HUES64 (cell line): ENCODE measurements around the gene JADE2.

Experiments
- H3K27ac ChIP-seq: 2 replicates; pipeline ENCODE4 v1.7.0; 2013; ENCODE audit warnings: low read depth, low read length, inconsistent platforms
- H3K27me3 ChIP-seq: 2 replicates; pipeline ENCODE4 v1.6.1; 2013; ENCODE audit warnings: mild to moderate bottlenecking, low read length; ENCODE audit not compliant: insufficient read depth
- H3K36me3 ChIP-seq: 2 replicates; pipeline ENCODE4 v1.6.1; 2013; ENCODE audit warnings: mild to moderate bottlenecking, low read length; ENCODE audit not compliant: insufficient read depth
- H3K4me1 ChIP-seq: 2 replicates; pipeline ENCODE4 v1.6.1; 2013; ENCODE audit warnings: mild to moderate bottlenecking, low read length, moderate library complexity; ENCODE audit not compliant: insufficient read depth
- H3K4me3 ChIP-seq: 2 replicates; pipeline ENCODE4 v1.5.1; 2013; ENCODE audit warnings: mild to moderate bottlenecking, low read length, moderate library complexity
- H3K9ac ChIP-seq: 2 replicates; pipeline ENCODE4 v1.6.1; 2013; ENCODE audit warnings: mild to moderate bottlenecking, low read depth, low read length
- H3K9me3 ChIP-seq: 2 replicates; pipeline ENCODE4 v1.6.1; 2013; ENCODE audit warnings: low read depth, low read length; ENCODE audit not compliant: insufficient read depth
- WGBS: fragments of 150-250, 120-280 bp; methylation state at CpG from one replicate; pipeline ENCODE4 v1.1.7; 2013; ENCODE audit warnings: missing lambda C conversion rate; 5-methylcytosine and 5-hydroxymethylcytosine counted together

The JADE2 gene

DNA sequence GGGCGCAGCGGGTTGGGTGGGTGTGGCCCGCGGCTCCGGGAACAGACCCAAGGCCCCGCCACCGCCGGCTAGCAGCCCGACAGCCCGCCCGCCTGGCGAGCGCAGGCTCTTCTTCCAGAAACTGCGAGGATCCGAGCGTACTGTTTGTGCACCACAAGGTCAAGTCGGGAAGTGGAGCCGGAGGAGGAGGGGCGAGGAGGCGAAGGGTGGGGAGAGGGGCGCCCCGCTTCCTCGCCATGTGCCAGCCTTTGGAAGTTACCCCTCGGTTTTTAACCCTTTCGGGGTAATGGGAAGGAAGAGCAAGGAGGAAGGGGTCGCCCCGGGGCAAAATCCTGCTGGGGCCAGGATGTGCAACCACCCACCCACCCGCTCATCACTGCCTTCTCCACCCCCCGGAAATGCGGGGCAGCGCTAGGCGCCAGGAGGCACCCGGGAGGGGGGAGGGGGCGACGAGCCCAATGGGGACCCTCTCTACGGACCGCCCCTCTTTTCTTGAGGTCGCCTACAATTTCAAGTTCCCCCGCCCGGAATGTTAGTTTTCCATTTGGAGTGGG lies 1.1 kb upstream of the JADE2 start:
- peak overlapping the region; percentile 88 for H3K4me3 ChIP-seq
- H3K27me3 ChIP-seq, result peaks cover 7% of the 10 kb centered on the region; the same call in 1 of the 2 replicates
- H3K9ac ChIP-seq, result peak overlapping the region; percentile 84
- 1% methylated on average over 37 of the region's 40 CpGs for WGBS
- H3K4me1 ChIP-seq, result peaks cover 22% of the 10 kb centered on the region
- H3K9me3 ChIP-seq, result no peaks in the 10 kb centered on the region
- H3K27ac ChIP-seq, result peak overlapping the region; percentile 98
- no peaks in the 10 kb centered on the region for H3K36me3 ChIP-seq

DNA sequence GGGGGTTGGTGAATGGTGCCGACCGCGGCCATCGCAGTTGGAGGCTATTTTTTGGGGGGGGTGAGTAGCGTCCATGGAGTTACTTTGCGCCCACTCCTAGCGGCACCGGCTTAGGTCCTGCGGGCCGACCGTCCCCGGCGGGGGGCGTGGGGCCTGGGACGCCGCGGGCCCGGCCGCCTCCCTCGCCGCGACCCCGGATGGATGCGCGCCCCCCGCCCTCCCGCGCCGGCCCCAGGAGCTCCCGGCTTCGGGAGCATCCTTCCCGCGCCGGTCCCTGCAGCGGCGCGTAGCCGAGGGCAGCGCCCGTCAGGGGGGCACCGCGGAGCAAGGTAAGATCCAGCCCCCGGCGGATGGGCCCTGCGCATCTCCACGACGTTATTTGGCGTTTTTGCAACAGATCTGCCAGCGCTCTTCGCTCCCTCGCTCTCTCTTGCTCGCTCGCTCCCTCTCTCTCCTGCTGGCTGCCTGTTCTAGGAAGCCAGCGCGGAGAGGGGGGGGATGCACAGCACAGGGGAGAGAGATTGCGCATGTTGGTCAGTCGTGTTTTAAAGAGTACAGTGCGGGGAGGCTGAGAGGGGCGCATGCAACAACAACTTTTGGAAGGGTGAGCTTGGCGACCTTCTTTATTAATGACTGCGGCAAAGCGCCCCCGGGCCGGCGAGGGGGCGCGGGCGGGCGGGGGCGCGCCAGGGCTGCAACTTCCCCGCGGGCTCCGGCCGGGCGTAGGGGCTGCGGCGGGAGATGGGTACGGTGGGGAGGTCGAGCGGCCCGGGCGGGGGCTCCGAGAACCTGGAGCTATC lies 413 bp downstream of the JADE2 start:
- Histone ChIP-seq H3K27ac (peak overlapping the region; percentile 98), H3K36me3 (no peaks in the 10 kb centered on the region), H3K4me1 (peaks cover 38% of the 10 kb centered on the region), H3K9ac (peak overlapping the region; percentile 83), H3K9me3 (no peaks in the 10 kb centered on the region), H3K27me3 (peaks cover 7% of the 10 kb centered on the region; the same call in 1 of the 2 replicates), H3K4me3 (peak overlapping the region; percentile 88)
- WGBS, result under 1% methylated on average over 84 of the region's 84 CpGs

DNA sequence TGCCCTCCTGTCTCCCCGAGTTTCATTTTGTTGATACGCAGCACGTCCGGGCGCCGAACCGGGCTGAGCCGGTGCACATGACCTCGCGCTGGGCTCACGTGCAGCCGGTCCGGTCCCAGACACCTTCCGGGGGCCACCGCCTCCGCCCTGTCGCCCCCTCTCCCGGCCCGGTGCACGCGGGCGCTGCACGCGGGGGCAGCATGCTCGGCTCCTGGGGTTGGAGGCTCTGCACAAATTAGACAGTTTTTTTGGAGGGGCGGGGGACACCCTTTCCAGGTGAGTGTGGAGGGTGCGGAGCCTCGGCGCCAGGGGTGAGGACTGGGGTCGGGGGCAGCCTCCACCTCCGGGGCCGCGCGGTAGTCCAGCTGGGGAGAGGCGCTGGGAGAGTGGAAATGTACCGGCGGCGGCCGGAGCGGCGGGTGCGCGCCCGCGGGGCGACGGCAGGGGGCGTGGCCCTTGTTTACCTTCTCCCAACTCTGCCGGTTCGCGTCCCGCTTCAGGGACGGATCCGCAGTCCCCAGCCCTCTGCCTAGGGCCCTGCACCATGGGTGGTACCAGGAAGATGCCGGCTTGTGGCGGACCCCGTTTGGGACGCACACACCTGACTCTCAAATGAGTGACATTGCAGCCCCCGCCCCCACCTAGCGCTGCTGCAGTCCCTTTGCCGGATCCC lies 1.1 kb downstream of the JADE2 start:
- H3K4me3 ChIP-seq, result peak overlapping the region; percentile 88
- H3K27ac ChIP-seq, result peak overlapping the region; percentile 98
- peaks cover 40% of the 10 kb centered on the region for H3K4me1 ChIP-seq
- WGBS, result under 1% methylated on average over 61 of the region's 61 CpGs
- no peaks in the 10 kb centered on the region for H3K9me3 ChIP-seq
- no peaks in the 10 kb centered on the region for H3K36me3 ChIP-seq
- peak overlapping the region; percentile 83 for H3K9ac ChIP-seq
- peaks cover 7% of the 10 kb centered on the region; the same call in 1 of the 2 replicates for H3K27me3 ChIP-seq

DNA sequence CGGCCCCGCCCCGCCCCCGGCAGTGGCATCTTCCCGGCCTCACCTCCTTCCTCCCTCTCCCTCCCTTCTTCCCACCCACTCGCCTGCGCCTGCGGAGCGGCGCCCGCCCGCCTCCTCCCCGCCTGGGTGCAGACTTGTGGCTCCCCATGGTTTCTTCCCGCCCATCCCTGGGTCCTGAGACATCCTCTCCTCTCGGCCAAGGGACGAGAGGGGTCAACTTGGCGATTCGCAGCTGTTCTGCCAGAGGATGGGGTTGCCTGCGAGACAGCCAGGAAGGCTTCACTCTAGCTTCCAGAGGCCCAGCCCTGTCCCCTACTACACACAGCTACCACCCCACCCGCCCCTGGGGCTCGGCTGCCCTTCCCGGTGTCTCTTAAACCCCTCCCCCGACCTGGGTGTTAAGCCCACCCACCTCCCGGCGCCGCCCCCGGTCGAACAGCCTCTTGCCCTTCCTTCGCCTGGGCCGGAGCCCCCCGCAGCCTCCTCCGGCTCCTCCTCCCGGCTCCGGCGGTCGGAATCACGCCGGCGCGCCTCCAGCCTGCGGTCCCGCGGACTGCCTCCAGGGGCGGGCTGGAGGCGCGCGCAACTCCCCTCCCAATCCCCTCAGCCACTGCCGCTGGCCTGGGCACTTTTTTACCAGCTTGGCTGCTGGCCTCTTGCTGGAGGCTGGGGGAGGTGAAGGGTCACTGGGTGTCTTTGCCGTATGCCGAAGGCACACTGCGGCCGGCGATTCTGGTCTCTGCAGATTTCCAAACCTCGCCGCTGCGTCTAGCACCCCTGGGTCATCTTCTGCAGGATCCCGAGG lies 1.9 kb downstream of the JADE2 start:
- no peaks in the 10 kb centered on the region for H3K9me3 ChIP-seq
- H3K27ac ChIP-seq, result peak overlapping the region; percentile 98
- H3K36me3 ChIP-seq, result no peaks in the 10 kb centered on the region
- peak overlapping the region; percentile 64; the same call in 1 of the 2 replicates for H3K9ac ChIP-seq
- under 1% methylated on average over 57 of the region's 57 CpGs for WGBS
- peaks cover 43% of the 10 kb centered on the region for H3K4me1 ChIP-seq
- peaks cover 7% of the 10 kb centered on the region; the same call in 1 of the 2 replicates for H3K27me3 ChIP-seq
- H3K4me3 ChIP-seq, result peak overlapping the region; percentile 88

DNA sequence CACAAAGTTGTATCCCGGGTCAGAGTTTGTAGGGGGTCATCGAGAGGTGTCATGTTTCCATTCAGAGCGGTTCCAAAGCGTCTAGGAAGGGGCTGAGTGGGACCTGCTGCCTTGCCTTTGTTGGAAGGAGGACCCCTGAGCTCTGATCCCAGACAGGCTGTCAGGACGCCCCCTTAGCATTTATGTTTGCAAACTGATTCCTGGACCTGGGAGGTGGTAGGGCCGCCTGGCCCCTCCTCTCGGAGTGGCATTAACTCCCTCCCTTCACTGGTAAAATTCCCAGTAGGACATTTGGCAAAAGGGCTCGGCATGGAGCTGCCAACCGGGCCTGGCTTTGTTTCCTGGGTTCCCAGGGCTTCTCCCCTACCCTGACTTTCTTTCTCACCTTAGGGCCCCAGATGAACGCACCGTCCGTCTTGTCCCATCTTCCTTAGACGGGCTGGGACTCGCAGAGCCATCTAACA lies 2.5 kb downstream of the JADE2 start:
- Histone ChIP-seq H3K9me3 (no peaks in the 10 kb centered on the region), H3K27me3 (peaks cover 7% of the 10 kb centered on the region; the same call in 1 of the 2 replicates), H3K27ac (peak overlapping the region; percentile 98), H3K36me3 (no peaks in the 10 kb centered on the region), H3K9ac (peak overlapping the region; percentile 27; the same call in 1 of the 2 replicates), H3K4me1 (peaks cover 42% of the 10 kb centered on the region), H3K4me3 (peak overlapping the region; percentile 88)
- 9% methylated on average over 14 of the region's 14 CpGs for WGBS

DNA sequence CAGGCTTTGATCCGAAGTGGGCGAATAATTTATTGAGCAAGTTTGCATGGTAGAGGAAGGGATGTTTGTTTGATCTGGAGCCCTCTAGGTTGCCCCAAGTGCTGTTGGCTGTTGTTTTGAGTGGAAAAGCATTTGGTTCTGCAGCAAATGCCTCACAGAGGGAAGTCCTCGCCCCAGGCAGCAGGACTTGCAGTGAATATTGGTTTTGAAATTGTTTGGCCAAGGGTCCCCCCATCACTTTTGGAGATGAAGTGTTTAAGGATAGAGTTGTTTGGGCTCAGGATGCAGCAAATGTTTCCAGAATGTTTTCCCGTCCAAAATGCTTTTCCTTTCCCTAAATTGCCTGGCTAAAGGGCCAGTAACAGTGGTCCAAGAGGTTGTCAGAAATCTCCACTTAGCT lies 3.1 kb downstream of the JADE2 start:
- Histone ChIP-seq H3K27me3 (peaks cover 7% of the 10 kb centered on the region; the same call in 1 of the 2 replicates), H3K4me1 (peaks cover 41% of the 10 kb centered on the region), H3K9me3 (no peaks in the 10 kb centered on the region), H3K27ac (peak overlapping the region; percentile 98), H3K4me3 (peak overlapping the region; percentile 88), H3K9ac (no peak overlapping the region), H3K36me3 (no peaks in the 10 kb centered on the region)
- WGBS, result 51% methylated on average over 4 of the region's 4 CpGs

DNA sequence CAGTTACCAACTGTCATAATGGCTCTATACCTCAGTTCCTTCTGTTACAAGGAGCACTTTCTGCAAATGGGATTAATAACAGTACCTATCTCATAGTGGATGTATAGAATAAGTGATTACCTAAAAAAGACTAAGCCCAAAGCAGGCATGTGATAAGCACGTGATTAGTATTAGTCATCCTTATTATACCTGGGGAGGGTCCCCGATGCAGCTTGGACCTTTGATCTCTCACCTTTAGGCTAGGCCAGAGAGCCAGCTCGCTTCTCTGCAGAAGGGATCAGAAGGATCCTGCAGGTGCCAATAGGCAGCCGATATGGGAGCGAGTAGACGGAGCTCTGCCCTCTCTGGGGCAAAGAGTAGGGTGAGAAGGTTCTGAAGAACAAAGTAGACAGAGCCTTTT lies 4.0 kb downstream of the JADE2 start:
- 91% methylated on average over 6 of the region's 6 CpGs for WGBS
- H3K36me3 ChIP-seq, result no peaks in the 10 kb centered on the region
- H3K9ac ChIP-seq, result no peak overlapping the region
- H3K27me3 ChIP-seq, result peaks cover 5% of the 10 kb centered on the region; the same call in 1 of the 2 replicates
- peaks cover 42% of the 10 kb centered on the region for H3K4me1 ChIP-seq
- H3K9me3 ChIP-seq, result no peaks in the 10 kb centered on the region
- H3K4me3 ChIP-seq, result no peak overlapping the region
- H3K27ac ChIP-seq, result no peak overlapping the region

DNA sequence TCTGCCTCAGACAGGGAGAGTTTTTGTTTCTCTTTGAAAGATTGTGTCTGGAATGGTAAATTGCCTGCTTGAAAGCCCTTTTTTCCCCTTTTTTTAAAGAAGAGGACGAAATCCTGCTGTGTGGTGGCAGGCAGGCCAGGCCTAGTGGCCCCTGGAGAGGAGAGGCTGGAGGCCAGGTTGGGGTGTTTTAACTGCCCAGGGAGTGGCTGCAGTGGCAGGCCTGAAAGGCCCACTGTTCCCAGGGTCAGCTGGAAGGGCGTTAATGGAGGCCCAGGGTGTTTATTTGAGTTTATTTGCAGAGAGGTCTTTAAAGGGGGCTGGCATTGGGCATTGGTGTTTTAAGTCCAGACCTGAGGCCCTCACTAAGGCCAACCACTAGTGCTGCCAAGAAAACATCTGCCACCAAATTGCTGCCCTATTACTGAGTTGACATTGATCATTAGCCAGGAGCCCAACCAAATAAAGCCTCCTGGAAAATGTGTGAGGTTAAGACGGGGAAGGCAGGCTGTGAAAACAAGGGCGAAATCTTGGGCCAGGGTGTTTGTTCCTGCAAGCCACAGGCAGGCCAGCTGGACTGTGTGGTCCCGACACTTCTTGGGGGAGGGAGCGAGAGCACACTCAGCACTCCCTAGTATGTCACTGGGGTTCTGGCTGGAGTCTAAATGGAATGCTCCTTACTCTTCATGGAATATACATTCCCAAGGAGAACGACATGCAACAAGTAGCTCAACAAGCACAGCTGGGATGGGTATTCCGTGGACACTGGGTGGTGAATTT lies 5.0 kb downstream of the JADE2 start:
- Histone ChIP-seq H3K9ac (no peak overlapping the region), H3K4me3 (no peak overlapping the region), H3K27me3 (no peaks in the 10 kb centered on the region), H3K4me1 (peaks cover 46% of the 10 kb centered on the region), H3K36me3 (no peaks in the 10 kb centered on the region), H3K27ac (no peak overlapping the region), H3K9me3 (no peaks in the 10 kb centered on the region)
- 73% methylated on average over 8 of the region's 8 CpGs for WGBS

DNA sequence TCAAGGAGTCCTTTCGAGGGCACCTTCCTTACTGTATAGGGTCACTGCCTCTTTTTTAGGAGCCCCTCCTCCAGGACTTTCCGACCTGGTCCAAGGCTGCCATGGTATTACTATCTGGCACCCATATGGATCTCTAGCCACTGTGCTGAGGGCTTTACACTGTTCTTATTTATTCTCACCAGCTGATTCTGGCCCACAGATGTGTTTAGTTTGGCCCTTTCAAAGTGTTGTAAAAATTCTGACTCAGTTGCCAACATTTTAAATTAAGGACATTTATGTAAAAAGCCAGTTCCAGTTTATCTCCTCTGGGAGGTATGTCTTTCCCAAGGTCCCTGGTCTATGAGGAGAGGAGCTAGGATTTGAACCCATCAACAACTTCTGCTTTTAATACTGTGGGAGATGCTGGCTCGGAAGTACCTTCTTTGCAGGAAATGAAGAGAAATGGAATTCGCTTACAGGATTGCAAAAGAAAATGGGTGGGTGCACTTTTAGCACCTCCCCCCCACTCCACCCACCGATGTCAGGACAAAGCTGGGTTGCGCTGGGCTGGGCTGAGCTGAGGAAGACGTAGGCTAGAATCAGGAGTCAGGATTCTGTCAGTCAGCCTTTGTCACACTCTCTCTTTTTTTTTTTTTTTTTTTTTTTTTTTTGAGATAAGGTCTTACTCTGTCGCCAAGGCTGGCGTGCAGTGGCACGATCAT lies 7.8 kb downstream of the JADE2 start:
- Histone ChIP-seq H3K27ac (no peak overlapping the region), H3K27me3 (no peaks in the 10 kb centered on the region), H3K4me3 (no peak overlapping the region), H3K4me1 (peaks cover 46% of the 10 kb centered on the region), H3K9ac (no peak overlapping the region), H3K36me3 (peaks cover 24% of the 10 kb centered on the region), H3K9me3 (no peaks in the 10 kb centered on the region)
- 75% methylated on average over 9 of the region's 10 CpGs for WGBS
